NCI-H128 (cell line): Measurements from ENCODE around the gene GFPT2.

ENCODE experiments used
- DNase-seq: peaks from one replicate; lab custom pipeline; 2025; ENCODE audit not compliant: unreplicated experiment; lab: John Stamatoyannopoulos, UW

Gene GFPT2

GRCh38 chr5:180378438-180379344 is 25.6 kb upstream of the GFPT2 start:
- no peak for DNase-seq

- no peak for DNase-seq
Measured at GRCh38 chr5:180377556-180378197, 24.5 kb upstream of the GFPT2 start.

- DNase-seq = no peak
Measured at GRCh38 chr5:180376511-180376910, 23.4 kb upstream of the GFPT2 start.

GRCh38 chr5:180375955-180376354 is 22.8 kb upstream of the GFPT2 start:
- DNase-seq = no peak

GRCh38 chr5:180375291-180375690 is 22.2 kb upstream of the GFPT2 start:
- no peak for DNase-seq

- no peak for DNase-seq
Measured at GRCh38 chr5:180373870-180374269, 20.7 kb upstream of the GFPT2 start.

GRCh38 chr5:180373454-180373853 is 20.3 kb upstream of the GFPT2 start:
- no peak for DNase-seq

- no peak for DNase-seq
Measured at GRCh38 chr5:180371949-180372348, 18.8 kb upstream of the GFPT2 start.

GRCh38 chr5:180370861-180371641 is 17.9 kb upstream of the GFPT2 start:
- no peak for DNase-seq

GRCh38 chr5:180367991-180368390 is 14.9 kb upstream of the GFPT2 start:
- no peak for DNase-seq

GRCh38 chr5:180367300-180367699 is 14.2 kb upstream of the GFPT2 start:
- no peak for DNase-seq

GRCh38 chr5:180366326-180366725 is 13.2 kb upstream of the GFPT2 start:
- DNase-seq = no peak

GRCh38 chr5:180365829-180366228 is 12.7 kb upstream of the GFPT2 start:
- no peak for DNase-seq

GRCh38 chr5:180364306-180364856 is 11.2 kb upstream of the GFPT2 start:
- no peak for DNase-seq

GRCh38 chr5:180360078-180360957 is 7.2 kb upstream of the GFPT2 start:
- no peak for DNase-seq

GRCh38 chr5:180358694-180359093 is 5.6 kb upstream of the GFPT2 start:
- no peak for DNase-seq

GRCh38 chr5:180358179-180358578 is 5.0 kb upstream of the GFPT2 start:
- no peak for DNase-seq

GRCh38 chr5:180354966-180355365 is 1.8 kb upstream of the GFPT2 start:
- DNase-seq = no peak

GRCh38 chr5:180353980-180354452 is 880 bp upstream of the GFPT2 start:
- DNase-seq = no peak
